GM21717 (cell line): ENCODE results near the gene LTA.

Experiments used
- ATAC-seq: cut with Tn5 transposase; IDR thresholded peaks from one replicate; pipeline ENCODE4 v1.9.1; 2021; ENCODE audit warnings: mild to moderate bottlenecking, moderate library complexity; ENCODE audit not compliant: unreplicated experiment

Gene LTA

DNA sequence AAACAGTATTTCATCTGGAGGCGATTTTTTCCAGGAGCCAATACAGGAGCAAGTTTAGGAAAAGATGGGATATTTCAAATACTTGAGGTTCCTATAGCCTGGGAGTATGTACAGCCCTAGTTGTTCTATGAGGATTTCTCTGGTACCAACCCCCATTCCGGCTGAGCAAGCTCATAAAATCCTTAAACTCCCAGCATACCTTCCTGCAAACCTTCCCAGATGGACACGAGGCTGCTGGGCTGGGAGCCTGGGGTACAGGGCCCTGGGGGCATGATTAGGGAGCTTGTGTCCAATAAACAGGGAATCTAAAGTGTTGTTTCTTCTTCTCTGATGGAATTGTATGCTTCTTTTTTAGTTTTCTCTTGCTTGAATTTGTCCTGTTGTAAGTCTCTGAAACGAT is 49.9 kb downstream of the LTA start:
- no peak for ATAC-seq

DNA sequence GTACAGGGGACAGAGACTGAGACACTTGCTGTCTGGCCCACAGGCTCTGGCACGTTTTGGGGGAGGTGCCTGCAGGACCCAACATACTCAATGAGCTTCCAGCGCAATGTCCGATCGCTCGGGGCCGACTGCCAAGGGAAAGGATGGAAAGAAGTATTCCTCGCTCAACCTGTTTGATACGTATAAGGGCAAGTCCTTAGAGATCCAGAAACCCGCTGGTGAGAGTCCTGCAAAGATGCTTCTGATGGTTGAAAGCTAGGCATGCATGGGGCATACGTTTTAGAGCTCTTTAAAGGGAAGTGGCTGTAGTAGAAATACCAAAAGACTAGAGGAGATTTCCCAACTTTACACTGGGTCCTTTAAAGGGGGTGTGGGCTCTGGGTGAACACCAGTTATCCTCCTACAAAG is 50.6 kb downstream of the LTA start:
- no peak for ATAC-seq
